ENCODE results near the gene ADARB1. TPM values are rescaled to one million over a fixed set of nuclear protein-coding genes. Genes with fewer than 3 reads are reported as not detected.

ADARB1 gene
- total RNA-seq, 1 experiment from 2014 or later: 15.8 TPM

GRCh38 chr21:45097827-45098387 is 23.5 kb downstream of the ADARB1 start:
- Histone ChIP-seq H2AK5ac (ENCODE audit: insufficient read length, low read length) (no peak overlapping the region), H3K18ac (ENCODE audit: insufficient read length, low read depth, low read length) (no peak overlapping the region), H3K79me2 (ENCODE audit: insufficient read depth, low read length) (no peaks in the 10 kb centered on the region), H2BK120ac (ENCODE audit: low read depth, low read length, poor library complexity, severe bottlenecking) (no peak overlapping the region), H3K14ac (ENCODE audit: insufficient read depth, low read length) (no peak overlapping the region), H3K9me3 (ENCODE audit: control insufficient read depth, low read depth, low read length) (no peaks in the 10 kb centered on the region), H3K27ac (ENCODE audit: insufficient read length, low read depth, low read length) (no peak overlapping the region), H3K23ac (ENCODE audit: insufficient read length, low read depth, low read length) (no peak overlapping the region), H4K20me1 (ENCODE audit: control insufficient read depth, insufficient read depth, insufficient read length) (no peaks in the 10 kb centered on the region), H4K91ac (ENCODE audit: insufficient read length, low read depth, low read length) (no peak overlapping the region), H2BK20ac (ENCODE audit: low read depth, low read length, poor library complexity, severe bottlenecking) (no peak overlapping the region), H4K8ac (replicated peaks; ENCODE audit: insufficient read length, low read depth, low read length) (no peak overlapping the region), H3K27me3 (ENCODE audit: insufficient read depth, low read length) (no peaks in the 10 kb centered on the region; the same call in 1 of the 2 replicates), H3K9ac (ENCODE audit: extremely low read depth, insufficient read length, low read length) (no peak overlapping the region), H2BK15ac (ENCODE audit: low read depth, low read length) (no peak overlapping the region), H2BK5ac (ENCODE audit: insufficient read length, low read length) (no peak overlapping the region), H3K4me2 (ENCODE audit: insufficient read depth, insufficient read length, low read length) (no peak overlapping the region), H3K56ac (ENCODE audit: insufficient read length, low read depth, low read length) (no peak overlapping the region), H4K5ac (ENCODE audit: insufficient read length, low read depth, low read length) (no peak overlapping the region), H3K4ac (ENCODE audit: low read depth, low read length) (no peak overlapping the region), H3K4me1 (ENCODE audit: insufficient read depth, low read length) (no peaks in the 10 kb centered on the region), H2BK12ac (ENCODE audit: insufficient read length, low read depth, low read length) (no peak overlapping the region), H3K23me2 (ENCODE audit: insufficient read length, low read depth, low read length, poor library complexity, severe bottlenecking) (no peaks in the 10 kb centered on the region), H2AFZ (ENCODE audit: low read length) (no peak overlapping the region), H3K79me1 (ENCODE audit: insufficient read depth, low read depth, low read length, poor library complexity, severe bottlenecking) (no peaks in the 10 kb centered on the region), H3T11ph (ENCODE audit: low read length) (no peak overlapping the region)
- H3K4me1 Mint-ChIP-seq: peaks cover 2 to 14% of the 10 kb centered on the region in 2 experiments; a peak in 1 of 4 replicates
- H3K27me3 Mint-ChIP-seq (ENCODE audit: low read depth): no peaks in the 10 kb centered on the region; the same call in none of the 2 replicates
- H3K4me3 Mint-ChIP-seq: no peak overlapping the region
- TF ChIP-seq CTCF (conservative IDR thresholded peaks at IDR 0.05): no peak
- no peak for DNase-seq
- no peaks in the 10 kb centered on the region for H3K9me3 Mint-ChIP-seq
- H3K27ac Mint-ChIP-seq: peak overlapping the region in 2 of 3 experiments; percentile 9 to 50; a peak in 2 of 7 replicates
- no CpG with 5 or more reads among the region's 12 CpGs for WGBS (ENCODE audit: extremely low coverage, insufficient read length, low lambda C conversion rate)
- H3K36me3 Mint-ChIP-seq (ENCODE audit: insufficient read depth in 1 of 3, low read depth in 3 of 3): no peaks in the 10 kb centered on the region
